Measurements from ENCODE around the gene CELA2A.

DNA sequence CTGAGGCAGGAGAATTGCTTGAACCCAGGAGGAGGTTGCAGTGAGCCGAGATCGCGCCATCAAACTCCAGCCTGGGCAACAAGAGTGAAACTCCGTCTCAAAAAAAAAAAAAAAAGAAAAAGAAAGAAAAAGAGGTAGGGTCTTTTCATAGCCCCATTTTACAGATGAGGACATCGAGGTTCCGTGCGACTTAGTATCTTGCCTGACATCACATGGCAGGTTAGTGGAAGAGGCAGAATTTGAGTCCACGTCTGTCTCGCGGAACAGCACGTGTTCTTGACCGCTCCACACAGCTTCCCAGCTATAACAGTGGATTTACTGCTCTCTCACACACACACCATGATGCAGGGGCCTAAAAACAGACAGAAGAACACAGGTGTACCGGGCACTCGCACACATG, 17.2 kb upstream of the CELA2A start:
- TF ChIP-seq, protein P1, sequence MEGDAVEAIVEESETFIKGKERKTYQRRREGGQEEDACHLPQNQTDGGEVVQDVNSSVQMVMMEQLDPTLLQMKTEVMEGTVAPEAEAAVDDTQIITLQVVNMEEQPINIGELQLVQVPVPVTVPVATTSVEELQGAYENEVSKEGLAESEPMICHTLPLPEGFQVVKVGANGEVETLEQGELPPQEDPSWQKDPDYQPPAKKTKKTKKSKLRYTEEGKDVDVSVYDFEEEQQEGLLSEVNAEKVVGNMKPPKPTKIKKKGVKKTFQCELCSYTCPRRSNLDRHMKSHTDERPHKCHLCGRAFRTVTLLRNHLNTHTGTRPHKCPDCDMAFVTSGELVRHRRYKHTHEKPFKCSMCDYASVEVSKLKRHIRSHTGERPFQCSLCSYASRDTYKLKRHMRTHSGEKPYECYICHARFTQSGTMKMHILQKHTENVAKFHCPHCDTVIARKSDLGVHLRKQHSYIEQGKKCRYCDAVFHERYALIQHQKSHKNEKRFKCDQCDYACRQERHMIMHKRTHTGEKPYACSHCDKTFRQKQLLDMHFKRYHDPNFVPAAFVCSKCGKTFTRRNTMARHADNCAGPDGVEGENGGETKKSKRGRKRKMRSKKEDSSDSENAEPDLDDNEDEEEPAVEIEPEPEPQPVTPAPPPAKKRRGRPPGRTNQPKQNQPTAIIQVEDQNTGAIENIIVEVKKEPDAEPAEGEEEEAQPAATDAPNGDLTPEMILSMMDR (IDR thresholded peaks at IDR 0.05), result no peak
- no peak for TF ChIP-seq POLR2A (IDR thresholded peaks at IDR 0.05)

All from lower leg skin (tissue), 3 donors.